Heart right ventricle (tissue), 16 donors: ENCODE measurements around the gene TMEM61. TPM values are rescaled to one million over a fixed set of nuclear protein-coding genes. Genes with fewer than 3 reads are reported as not detected.

ENCODE experiments used
- ATAC-seq, 8 donors: fragments of 200-7000 bp; cut with Tn5 transposase; one replicate each; pipeline ENCODE4 v1.9.1; 2020; ENCODE audit warnings: mild to moderate bottlenecking in 8 of 8, moderate library complexity in 8 of 8, moderate number of reproducible peaks in 1 of 8
- DNase-seq, 2 donors: peaks; one replicate each; pipeline ENCODE4 v3.0.0-alpha.2; 2020
- H3K27ac ChIP-seq, 10 donors: fragments of 200-600 bp; sonication (generic) in 2 of 10; one replicate each; pipeline versions ENCODE4 v1.5.0 to v1.8.0; 2020 to 2022; ENCODE audit warnings: mild to moderate bottlenecking in 3 of 10
- H3K27me3 ChIP-seq, 7 donors: fragments of 200-600 bp; one replicate each; pipeline ENCODE4 v1.8.0; 2021 to 2022; ENCODE audit warnings: mild to moderate bottlenecking in 2 of 7
- H3K36me3 ChIP-seq, 9 donors: fragments of 200-600 bp; sonication (generic) in 1 of 9; one replicate each; pipeline versions ENCODE4 v1.5.0 to v1.8.0; 2020 to 2022; ENCODE audit warnings: mild to moderate bottlenecking in 2 of 9
- H3K4me1 ChIP-seq, 9 donors: fragments of 200-600 bp; sonication (generic) in 1 of 9; one replicate each; pipeline versions ENCODE4 v1.5.0 to v1.8.0; 2020 to 2022; ENCODE audit warnings: mild to moderate bottlenecking in 4 of 9
- H3K4me3 ChIP-seq, 10 donors: fragments of 200-600 bp; sonication (generic) in 2 of 10; one replicate each; pipeline versions ENCODE4 v1.5.0 to v1.8.0; 2020 to 2022; ENCODE audit warnings: mild to moderate bottlenecking in 7 of 10, moderate library complexity in 2 of 10
- H3K9me3 ChIP-seq, 11 donors: fragments of 200-600 bp in 10 of 11; sonication (generic) in 2 of 11; one replicate each; pipeline versions ENCODE4 v1.5.0 to v1.8.0; 2013 to 2022; ENCODE audit warnings: mild to moderate bottlenecking in 2 of 11, control low read depth in 1 of 11, moderate library complexity in 1 of 11
- WGBS, 2 donors: extraction: QIAGEN DNeasy Blood & Tissue Kit; methylation state at CpG; one replicate each; pipeline ENCODE4 v1.1.7; 2013; ENCODE audit warnings: inconsistent platforms in 1 of 2; 5-methylcytosine and 5-hydroxymethylcytosine counted together
- intact Hi-C, 10 donors: fragments of 100-400 bp; cut with DNase I; formaldehyde crosslinking; loops; one replicate each; pipeline versions ENCODE4 v1.11.1 to v1.14.2; 2022
- polyA plus RNA-seq, 2 donors: library from polyadenylated mRNA; stranded (reverse); fragments of 200-250 nt; gene quantifications; one replicate each; pipeline ENCODE4 v1.2.3, GENCODE V29; 2013
- total RNA-seq, 10 donors: library from RNA; stranded (reverse); fragmentation: NEBNext Ultra II Directional in 3 of 10; extraction: Animal tissue kit (Norgen Biotek cat#: 25700) in 3 of 10; gene quantifications; one replicate each; pipeline versions ENCODE4 v1.2.1 to v1.2.4, GENCODE V29; 2021 to 2023
- TF ChIP-seq, protein P1 (sequence below), 9 donors: fragments of 200-600 bp; sonication (generic) in 2 of 9; IDR thresholded peaks; one replicate each; pipeline versions ENCODE4 v1.5.0 to v1.8.0; 2021 to 2022; ENCODE audit warnings: antibody characterized with exemption in 9 of 9, mild to moderate bottlenecking in 5 of 9, moderate library complexity in 1 of 9
- donor health status: Arrhythmogenic right ventricular cardiomyopathy.
- donor health status: ischemic (EF 13 %, LVEDD 7.1; RV severe dilation, severe dysfunction).
- donor health status: healthy with polysubstance abuse.
- donor health status: DM: no; HTN: yes; CAD: no.
- donor health status: DM: no; HTN: no; CAD: no.
- donor health status: ischemic (EF 25% LVEDD 6.9; RV normal size, moderate dysfunction).
- donor health status: ischemic (EF 25% LVEDD 5.7; RV mildly dilated, moderate dysfunction).
- donor health status: healthy.
- donor health status: DM: yes; HTN: yes; CAD: no.
- donor health status: Ischemic cardiomyopathy.
- donor health status: ischemic (EF 35%, LVEDD 5.7; RV mildly dilated, moderate dysfunction).
- donor health status: nonischemic (EF 11% LVEDD 7.7; RV severe dilation, severe dysfunction).
- donor health status: DM: yes; HTN: yes; CAD: no.
- donor health status: PGD.
- donor health status: ischemic (EF 29% LVEDD 5.4; RV normal size, mild dysfunction).
- donor health status: nonischemic (EF 23%, LVEDD 6.1; RV moderate dilation, normal function).

TMEM61 gene
- total and polyA plus RNA-seq, 12 donors = 0.03 to 0.37 TPM; not detected in 10

DNA sequence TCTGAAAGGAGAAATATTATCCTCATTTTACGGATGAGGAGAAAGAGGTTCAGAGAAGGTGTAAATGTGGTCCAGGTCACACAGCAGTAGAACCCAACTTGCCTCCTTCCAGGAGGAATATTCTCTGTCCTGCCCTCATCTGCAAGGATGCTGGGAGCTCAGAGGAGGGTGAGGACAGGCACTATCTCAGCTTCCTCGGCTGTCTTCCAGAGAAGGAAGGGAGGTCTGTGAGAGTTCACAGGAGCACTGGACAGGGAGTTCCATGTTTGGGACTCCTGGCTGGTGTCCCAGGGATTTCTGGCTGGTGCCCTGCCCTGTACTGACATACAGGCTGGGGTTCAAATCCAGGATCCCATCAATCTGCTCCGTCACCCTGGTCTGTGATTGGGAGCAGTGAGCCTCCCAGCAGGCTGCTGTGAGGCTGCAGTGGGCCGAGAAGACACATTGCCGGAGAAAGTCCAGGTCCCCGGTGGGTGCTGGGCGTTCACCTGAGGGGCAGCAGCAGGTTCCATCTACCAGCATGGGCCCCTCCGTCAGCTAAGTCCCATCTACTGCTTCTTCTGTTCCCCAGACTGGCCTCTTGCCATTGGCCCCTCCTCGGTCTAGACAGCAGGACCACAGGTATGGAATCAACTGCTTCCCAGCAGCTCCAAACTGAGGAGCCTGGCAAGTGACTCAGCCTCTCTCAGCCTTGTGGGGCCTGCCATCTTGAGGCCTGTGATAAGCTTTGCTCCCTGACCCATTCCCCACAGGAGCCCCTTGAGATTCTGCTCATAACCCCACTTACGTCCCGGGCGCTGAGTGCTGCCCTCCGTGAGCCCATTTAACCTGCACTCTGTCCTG is 9.8 kb downstream of the TMEM61 start:
- WGBS, 2 donors = 63 to 64% methylated on average over 13 of the region's 13 CpGs
- ATAC-seq (peak in 7 of 8 donors; percentile 23 to 78 (median 58)), DNase-seq (peak in 1 of 2 donors; percentile 30)
- H3K27ac ChIP-seq = no peak overlapping the region
- peaks cover 0 to 8% (median 0%) of the 10 kb centered on the region in 9 donors for H3K4me1 ChIP-seq
- H3K27me3 ChIP-seq = peaks cover 0 to 18% (median 2%) of the 10 kb centered on the region in 7 donors
- no peak overlapping the region for H3K4me3 ChIP-seq
- TF ChIP-seq, protein P1, sequence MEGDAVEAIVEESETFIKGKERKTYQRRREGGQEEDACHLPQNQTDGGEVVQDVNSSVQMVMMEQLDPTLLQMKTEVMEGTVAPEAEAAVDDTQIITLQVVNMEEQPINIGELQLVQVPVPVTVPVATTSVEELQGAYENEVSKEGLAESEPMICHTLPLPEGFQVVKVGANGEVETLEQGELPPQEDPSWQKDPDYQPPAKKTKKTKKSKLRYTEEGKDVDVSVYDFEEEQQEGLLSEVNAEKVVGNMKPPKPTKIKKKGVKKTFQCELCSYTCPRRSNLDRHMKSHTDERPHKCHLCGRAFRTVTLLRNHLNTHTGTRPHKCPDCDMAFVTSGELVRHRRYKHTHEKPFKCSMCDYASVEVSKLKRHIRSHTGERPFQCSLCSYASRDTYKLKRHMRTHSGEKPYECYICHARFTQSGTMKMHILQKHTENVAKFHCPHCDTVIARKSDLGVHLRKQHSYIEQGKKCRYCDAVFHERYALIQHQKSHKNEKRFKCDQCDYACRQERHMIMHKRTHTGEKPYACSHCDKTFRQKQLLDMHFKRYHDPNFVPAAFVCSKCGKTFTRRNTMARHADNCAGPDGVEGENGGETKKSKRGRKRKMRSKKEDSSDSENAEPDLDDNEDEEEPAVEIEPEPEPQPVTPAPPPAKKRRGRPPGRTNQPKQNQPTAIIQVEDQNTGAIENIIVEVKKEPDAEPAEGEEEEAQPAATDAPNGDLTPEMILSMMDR (IDR thresholded peaks at IDR 0.05) = no peak
- H3K36me3 ChIP-seq = no peaks in the 10 kb centered on the region
- H3K9me3 ChIP-seq = no peaks in the 10 kb centered on the region
- intact Hi-C loops = no loop called here

DNA sequence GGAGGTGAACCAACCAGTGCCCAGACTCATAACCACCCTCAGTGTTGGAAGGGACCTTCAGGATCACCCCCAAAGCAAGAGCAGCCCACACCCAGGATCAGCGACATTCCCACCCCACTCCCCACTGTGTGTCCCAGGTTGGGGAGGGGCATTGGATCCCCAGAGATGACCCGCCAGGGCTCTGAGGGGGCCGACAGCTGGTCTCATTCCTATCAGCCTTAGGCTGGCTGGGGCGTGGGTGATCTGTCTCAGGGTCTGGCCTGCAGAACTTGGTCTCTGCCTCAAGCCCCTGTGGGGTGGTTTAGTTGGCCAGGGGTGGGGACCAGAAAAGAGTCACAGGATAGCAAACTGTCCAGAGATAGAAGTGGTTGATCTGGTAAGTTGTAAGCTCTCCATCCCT is 10.5 kb downstream of the TMEM61 start:
- no peaks in the 10 kb centered on the region for H3K36me3 ChIP-seq
- intact Hi-C loops = no loop called here
- peaks cover 0 to 8% (median 0%) of the 10 kb centered on the region in 9 donors for H3K4me1 ChIP-seq
- WGBS, 2 donors = 67 to 74% methylated on average over 4 of the region's 4 CpGs
- H3K27me3 ChIP-seq = peaks cover 0 to 21% (median 9%) of the 10 kb centered on the region in 7 donors
- no peaks in the 10 kb centered on the region for H3K9me3 ChIP-seq
- DNase-seq (no peak), ATAC-seq (no peak)
- H3K27ac ChIP-seq = no peak overlapping the region
- TF ChIP-seq, protein P1 (IDR thresholded peaks at IDR 0.05) = no peak
- no peak overlapping the region for H3K4me3 ChIP-seq

DNA sequence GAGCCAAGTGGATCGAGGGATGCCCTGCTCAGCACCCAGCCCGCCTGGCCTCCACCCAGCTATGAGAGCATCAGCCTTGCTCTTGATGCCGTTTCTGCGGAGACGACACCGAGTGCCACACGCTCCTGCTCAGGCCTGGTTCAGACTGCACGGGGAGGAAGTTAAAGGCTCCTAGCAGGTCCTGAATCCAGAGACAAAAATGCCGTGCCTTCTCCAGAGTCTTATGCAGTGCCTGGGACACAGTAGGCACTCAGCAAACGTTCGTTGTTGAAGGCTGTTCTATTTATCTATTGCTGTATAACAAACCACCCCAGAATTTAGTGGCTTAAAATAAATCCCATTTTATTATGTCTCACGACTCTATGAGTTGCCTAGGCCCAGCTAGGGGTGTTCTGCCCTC is 11.5 kb downstream of the TMEM61 start:
- WGBS, 2 donors = 66 to 80% methylated on average over 12 of the region's 12 CpGs
- intact Hi-C loops = no loop called here

DNA sequence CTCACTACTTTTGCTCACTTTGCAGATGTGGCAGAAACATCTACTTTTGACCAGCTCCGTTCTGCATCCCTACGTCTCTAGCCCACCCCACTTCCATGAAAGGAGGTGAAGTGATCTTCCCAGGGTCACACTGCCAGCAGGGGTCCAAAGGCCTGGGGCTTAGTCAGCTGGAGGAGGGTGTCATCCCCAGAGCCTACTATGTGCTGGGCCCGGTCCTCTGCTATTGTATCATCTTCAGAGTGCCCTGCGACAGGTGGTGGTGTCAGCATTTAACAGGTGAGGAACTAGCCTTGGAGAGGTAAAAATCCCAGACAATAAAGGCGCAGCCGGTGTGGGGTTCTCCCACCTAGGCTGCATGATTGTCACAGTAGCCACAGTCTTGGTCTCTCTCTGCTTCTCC is 12.7 kb downstream of the TMEM61 start:
- no peak for ATAC-seq
- WGBS, 2 donors = 91 to 92% methylated on average over 6 of the region's 6 CpGs
- Histone ChIP-seq H3K4me1 (peaks cover 0 to 19% (median 5%) of the 10 kb centered on the region in 9 donors), H3K27me3 (peaks cover 17 to 41% (median 32%) of the 10 kb centered on the region in 7 donors), H3K36me3 (no peaks in the 10 kb centered on the region), H3K9me3 (no peaks in the 10 kb centered on the region), H3K27ac (no peak overlapping the region), H3K4me3 (no peak overlapping the region)
- TF ChIP-seq, protein P1 (IDR thresholded peaks at IDR 0.05) = no peak
- DNase-seq = no peak
- intact Hi-C loops = no loop called here

More for the DNA sequence above, 11.5 kb downstream of the TMEM61 start:
- Histone ChIP-seq H3K36me3 (no peaks in the 10 kb centered on the region), H3K9me3 (no peaks in the 10 kb centered on the region), H3K27me3 (peaks cover 7 to 29% (median 20%) of the 10 kb centered on the region in 7 donors), H3K4me1 (peaks cover 0 to 17% (median 3%) of the 10 kb centered on the region in 9 donors), H3K27ac (no peak overlapping the region), H3K4me3 (no peak overlapping the region)
- ATAC-seq (no peak), DNase-seq (no peak)
- TF ChIP-seq, protein P1 (IDR thresholded peaks at IDR 0.05) = no peak
